ENCODE measurements around the gene SV2C. TPM values are rescaled to one million over a fixed set of nuclear protein-coding genes. Genes with fewer than 3 reads are reported as not detected.

The SV2C gene
- total and polyA plus RNA-seq, 2 of the 13 experiments (the other 11 are each of a cell fraction or from before 2014, with no cell fraction given): not detected

DNA sequence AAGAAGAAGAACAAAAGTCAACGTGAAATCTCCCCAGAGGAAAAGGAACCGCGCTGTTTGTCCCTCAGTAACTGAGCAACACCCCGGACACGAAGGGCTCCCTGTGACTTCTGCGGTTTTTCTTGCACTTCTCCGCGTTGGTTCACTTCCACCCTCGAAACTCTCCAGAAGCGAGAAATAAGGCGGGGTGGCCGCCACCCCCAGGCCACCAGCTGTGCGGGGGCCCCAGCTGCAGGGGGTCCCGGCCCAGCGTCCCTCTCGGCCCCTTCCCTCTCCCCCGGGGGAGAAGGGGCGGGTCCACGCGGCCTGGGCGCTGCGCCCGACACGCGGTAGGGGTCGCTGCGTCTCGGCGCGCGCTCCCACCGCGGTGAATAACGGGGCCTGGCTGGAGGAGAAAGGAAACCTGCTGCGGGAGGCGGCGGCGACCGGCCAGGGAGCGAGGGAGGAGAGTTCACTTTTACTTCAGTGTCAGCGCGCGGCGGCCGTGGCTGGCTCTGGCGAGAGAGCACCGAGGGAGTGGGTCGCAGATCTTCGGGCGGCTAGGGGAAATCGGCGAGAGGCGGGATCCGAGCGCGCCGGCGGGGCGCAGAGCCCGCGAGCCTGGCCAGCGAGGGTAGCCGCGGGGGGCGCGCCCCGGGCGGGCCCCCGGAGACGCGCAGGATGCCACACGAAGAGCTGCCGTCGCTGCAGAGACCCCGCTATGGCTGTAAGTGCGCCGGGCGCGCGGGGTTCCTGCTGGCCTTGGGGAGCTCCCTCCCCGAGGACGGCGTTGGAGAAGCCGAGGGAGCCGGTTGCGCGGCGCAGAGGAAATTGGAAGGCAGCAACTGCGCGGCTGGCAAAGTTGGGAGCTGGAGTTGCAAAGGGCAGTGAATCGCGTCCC, 319.9 kb downstream of the SV2C start, which contains the start of gene IQGAP2 (continued):
- TF ChIP-seq ZBTB3 (CRISPR knock-in tag; IDR thresholded peaks at IDR 0.05; ENCODE audit: borderline replicate concordance, low read depth) (no peak), ZNF143 (CRISPR knock-in tag; IDR thresholded peaks at IDR 0.05) (peak; percentile 66), RNF2 (conservative IDR thresholded peaks at IDR 0.05; ENCODE audit: low read depth) (0 out of 2 replicates have a peak, but pooled peaks have one; percentile 46), HDAC1 (CRISPR knock-in tag; IDR thresholded peaks at IDR 0.05) (peak; percentile 87), MTF2 (CRISPR knock-in tag; IDR thresholded peaks at IDR 0.05; ENCODE audit: borderline replicate concordance) (peak; percentile 89; the same call in 1 of the 2 replicates), ZNF788 (CRISPR knock-in tag; IDR thresholded peaks at IDR 0.05; ENCODE audit: borderline replicate concordance) (peak; percentile 58; the same call in 1 of the 2 replicates), ZNF768 (CRISPR knock-in tag; IDR thresholded peaks at IDR 0.05) (peak; percentile 61; the same call in 1 of the 2 replicates), REXO4 (CRISPR knock-in tag; IDR thresholded peaks at IDR 0.05; ENCODE audit: borderline replicate concordance) (no peak), PLSCR1 (CRISPR knock-in tag; IDR thresholded peaks at IDR 0.05; ENCODE audit: borderline replicate concordance) (no peak), ESRRA (CRISPR knock-in tag; IDR thresholded peaks at IDR 0.05; ENCODE audit: low read depth) (peak; percentile 63; the same call in 1 of the 2 replicates), EZH2 (conservative IDR thresholded peaks at IDR 0.05; ENCODE audit: low read depth, low read length) (no peak), KLF12 (CRISPR knock-in tag; IDR thresholded peaks at IDR 0.05; ENCODE audit: borderline replicate concordance) (peak; percentile 65), JUND (CRISPR knock-in tag; IDR thresholded peaks at IDR 0.05) (no peak), STAG1 (CRISPR knock-in tag; IDR thresholded peaks at IDR 0.05) (peak; percentile 90), ZNF772 (CRISPR knock-in tag; IDR thresholded peaks at IDR 0.05) (no peak; the same call in 1 of the 2 replicates), SP2 (CRISPR knock-in tag; IDR thresholded peaks at IDR 0.05) (peak; percentile 17; the same call in 1 of the 2 replicates), LCORL (IDR thresholded peaks at IDR 0.05) (no peak), LCORL (CRISPR knock-in tag; IDR thresholded peaks at IDR 0.05) (peak; percentile 70; the same call in 1 of the 2 replicates), HOXA3 (CRISPR knock-in tag; IDR thresholded peaks at IDR 0.05) (peak; percentile 65), POLR2G (IDR thresholded peaks at IDR 0.05; ENCODE audit: low read depth, low read length) (peak; percentile 85), MAFF (IDR thresholded peaks at IDR 0.05; ENCODE audit: low read depth, low read length) (no peak), HNRNPH1 (optimal IDR thresholded peaks at IDR 0.05; ENCODE audit: low read depth, low read length) (no peak), SYNCRIP (IDR thresholded peaks at IDR 0.05; ENCODE audit: insufficient read depth, low read depth, low read length) (no peak), FIP1L1 (IDR thresholded peaks at IDR 0.05; ENCODE audit: borderline replicate concordance, insufficient read depth, low read depth, low read length) (no peak)
- TF ChIP-seq, protein P1, sequence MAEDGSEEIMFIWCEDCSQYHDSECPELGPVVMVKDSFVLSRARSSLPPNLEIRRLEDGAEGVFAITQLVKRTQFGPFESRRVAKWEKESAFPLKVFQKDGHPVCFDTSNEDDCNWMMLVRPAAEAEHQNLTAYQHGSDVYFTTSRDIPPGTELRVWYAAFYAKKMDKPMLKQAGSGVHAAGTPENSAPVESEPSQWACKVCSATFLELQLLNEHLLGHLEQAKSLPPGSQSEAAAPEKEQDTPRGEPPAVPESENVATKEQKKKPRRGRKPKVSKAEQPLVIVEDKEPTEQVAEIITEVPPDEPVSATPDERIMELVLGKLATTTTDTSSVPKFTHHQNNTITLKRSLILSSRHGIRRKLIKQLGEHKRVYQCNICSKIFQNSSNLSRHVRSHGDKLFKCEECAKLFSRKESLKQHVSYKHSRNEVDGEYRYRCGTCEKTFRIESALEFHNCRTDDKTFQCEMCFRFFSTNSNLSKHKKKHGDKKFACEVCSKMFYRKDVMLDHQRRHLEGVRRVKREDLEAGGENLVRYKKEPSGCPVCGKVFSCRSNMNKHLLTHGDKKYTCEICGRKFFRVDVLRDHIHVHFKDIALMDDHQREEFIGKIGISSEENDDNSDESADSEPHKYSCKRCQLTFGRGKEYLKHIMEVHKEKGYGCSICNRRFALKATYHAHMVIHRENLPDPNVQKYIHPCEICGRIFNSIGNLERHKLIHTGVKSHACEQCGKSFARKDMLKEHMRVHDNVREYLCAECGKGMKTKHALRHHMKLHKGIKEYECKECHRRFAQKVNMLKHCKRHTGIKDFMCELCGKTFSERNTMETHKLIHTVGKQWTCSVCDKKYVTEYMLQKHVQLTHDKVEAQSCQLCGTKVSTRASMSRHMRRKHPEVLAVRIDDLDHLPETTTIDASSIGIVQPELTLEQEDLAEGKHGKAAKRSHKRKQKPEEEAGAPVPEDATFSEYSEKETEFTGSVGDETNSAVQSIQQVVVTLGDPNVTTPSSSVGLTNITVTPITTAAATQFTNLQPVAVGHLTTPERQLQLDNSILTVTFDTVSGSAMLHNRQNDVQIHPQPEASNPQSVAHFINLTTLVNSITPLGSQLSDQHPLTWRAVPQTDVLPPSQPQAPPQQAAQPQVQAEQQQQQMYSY (CRISPR knock-in tag; IDR thresholded peaks at IDR 0.05): peak; percentile 27; the same call in 1 of the 2 replicates
